Measurements from ENCODE around the gene TANGO6. TPM values are rescaled to one million over a fixed set of nuclear protein-coding genes. Genes with fewer than 3 reads are reported as not detected.
"Not testable (repeated sequence)": the region's sequence is repeated elsewhere in the genome, so short reads cannot be mapped to it uniquely, and the experiment has no call there.

TANGO6 gene
- total RNA-seq, 1 donor from 2014 or later = 12.8 TPM

DNA sequence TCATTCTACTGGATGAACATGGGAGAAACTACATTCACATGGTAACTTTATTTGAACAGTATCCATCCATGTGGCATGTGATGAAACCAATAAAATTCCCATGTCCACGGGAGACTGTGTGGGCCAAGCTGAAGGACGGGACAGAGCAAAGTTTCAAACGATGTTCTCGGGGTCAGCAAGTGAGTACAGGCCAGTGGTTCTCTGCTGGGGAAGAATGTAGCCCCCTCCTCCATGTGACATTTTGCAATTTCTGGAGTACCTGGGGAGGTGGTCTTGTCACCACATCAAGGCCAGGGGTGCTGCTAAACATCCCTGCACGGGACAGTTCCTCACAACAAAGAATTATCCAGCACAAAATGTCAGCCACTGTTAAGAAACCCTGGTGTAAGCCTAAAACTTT, 7.4 kb upstream of the TANGO6 start:
- Histone ChIP-seq H3K9ac (no peak overlapping the region), H3K27ac (no peak overlapping the region), H3K4me1 (no peaks in the 10 kb centered on the region), H3K4me2 (no peak overlapping the region), H3K4me3 (no peak overlapping the region), H3K79me2 (ENCODE audit: low read depth) (no peaks in the 10 kb centered on the region), H2AFZ (replicated peaks) (no peak overlapping the region), H3K36me3 (no peaks in the 10 kb centered on the region), H3F3A (ENCODE audit: low read depth) (no peaks in the 10 kb centered on the region), H3K9me3 (ENCODE audit: low read depth) (no peaks in the 10 kb centered on the region), H4K20me1 (ENCODE audit: low read depth) (no peaks in the 10 kb centered on the region), H3K27me3 (no peaks in the 10 kb centered on the region)
- no peaks in the 10 kb centered on the region for H3K4me1 Mint-ChIP-seq
- H3K36me3 Mint-ChIP-seq = no peaks in the 10 kb centered on the region
- DNase-seq (ENCODE audit: low spot score) = no peak
- no peak overlapping the region for H3K4me3 Mint-ChIP-seq
- H3K9me3 Mint-ChIP-seq = no peaks in the 10 kb centered on the region
- TF ChIP-seq CTCF (IDR thresholded peaks at IDR 0.05) (no peak), EZH2phosphoT487 (IDR thresholded peaks at IDR 0.05) (no peak), EZH2 (IDR thresholded peaks at IDR 0.05) (no peak)
- no peak overlapping the region for H3K27ac Mint-ChIP-seq
- no peaks in the 10 kb centered on the region for H3K27me3 Mint-ChIP-seq (ENCODE audit: insufficient read depth, low read depth)

DNA sequence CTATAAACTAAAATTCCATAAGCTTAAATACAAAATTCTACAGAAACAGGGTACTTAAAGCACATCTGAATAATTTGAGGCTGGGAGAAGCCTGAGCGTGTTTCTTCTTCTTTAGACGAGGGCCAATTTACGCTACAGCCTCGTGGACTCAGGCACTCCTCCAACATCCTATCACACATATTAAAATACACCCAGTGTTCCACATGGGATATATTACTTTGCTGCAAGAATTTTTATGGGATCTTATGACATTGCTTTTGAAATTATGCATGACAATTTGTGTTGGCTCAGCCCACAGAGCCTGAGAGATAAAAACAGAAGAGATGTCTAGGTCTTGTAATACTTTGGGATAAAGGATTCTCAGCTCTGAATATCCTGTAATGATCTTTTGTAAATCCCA, 3.5 kb upstream of the TANGO6 start:
- no peaks in the 10 kb centered on the region for H3K9me3 Mint-ChIP-seq
- no peaks in the 10 kb centered on the region for H3K4me1 ChIP-seq
- H3K4me3 ChIP-seq = no peak overlapping the region
- no peaks in the 10 kb centered on the region for H3K36me3 Mint-ChIP-seq
- H3K9ac ChIP-seq = no peak overlapping the region
- no peak overlapping the region for H3K27ac ChIP-seq
- peaks cover 11% of the 10 kb centered on the region for H3K4me1 Mint-ChIP-seq
- H3K9me3 ChIP-seq (ENCODE audit: low read depth) = no peaks in the 10 kb centered on the region
- no peak overlapping the region for H3K4me3 Mint-ChIP-seq
- no peak overlapping the region for H3K27ac Mint-ChIP-seq
- no peak overlapping the region for H2AFZ ChIP-seq (replicated peaks)
- H3K27me3 Mint-ChIP-seq (ENCODE audit: insufficient read depth, low read depth) = no peaks in the 10 kb centered on the region
- peaks cover 5% of the 10 kb centered on the region for H3K79me2 ChIP-seq (ENCODE audit: low read depth)
- no peaks in the 10 kb centered on the region for H4K20me1 ChIP-seq (ENCODE audit: low read depth)
- no peaks in the 10 kb centered on the region for H3F3A ChIP-seq (ENCODE audit: low read depth)
- DNase-seq (ENCODE audit: low spot score) = no peak
- H3K36me3 ChIP-seq = no peaks in the 10 kb centered on the region
- no peaks in the 10 kb centered on the region for H3K27me3 ChIP-seq
- H3K4me2 ChIP-seq = no peak overlapping the region
- TF ChIP-seq EZH2 (IDR thresholded peaks at IDR 0.05) = no peak
- TF ChIP-seq EZH2phosphoT487 (IDR thresholded peaks at IDR 0.05) = no peak
- TF ChIP-seq CTCF (IDR thresholded peaks at IDR 0.05) = no peak

DNA sequence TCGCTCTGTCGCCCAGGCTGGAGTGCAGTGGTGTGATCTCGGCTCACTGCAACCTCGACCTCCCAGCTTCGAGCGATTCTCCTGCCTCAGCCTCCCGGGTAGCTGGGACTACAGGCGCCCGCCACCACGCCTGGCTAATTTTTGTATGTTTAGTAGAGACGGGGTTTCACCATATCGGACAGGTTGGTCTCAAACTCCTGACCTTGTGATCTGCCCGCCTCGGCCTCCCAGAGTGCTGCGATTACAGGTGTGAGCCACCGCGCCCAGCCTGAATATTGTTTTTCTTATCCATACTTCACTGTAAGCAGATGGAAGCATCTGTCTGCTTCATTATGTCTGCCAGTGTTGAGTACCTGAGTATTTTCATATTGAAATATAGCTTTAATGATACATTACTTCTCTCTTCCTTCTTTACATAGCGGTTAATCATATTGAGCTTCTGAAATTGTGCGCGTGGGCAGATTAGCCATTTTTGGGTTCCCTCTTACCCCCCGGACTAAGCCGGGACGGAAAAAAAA, 308 bp upstream of the TANGO6 start:
- H3K27ac ChIP-seq; DNase-seq (ENCODE audit: low spot score): not testable (repeated sequence)

DNA sequence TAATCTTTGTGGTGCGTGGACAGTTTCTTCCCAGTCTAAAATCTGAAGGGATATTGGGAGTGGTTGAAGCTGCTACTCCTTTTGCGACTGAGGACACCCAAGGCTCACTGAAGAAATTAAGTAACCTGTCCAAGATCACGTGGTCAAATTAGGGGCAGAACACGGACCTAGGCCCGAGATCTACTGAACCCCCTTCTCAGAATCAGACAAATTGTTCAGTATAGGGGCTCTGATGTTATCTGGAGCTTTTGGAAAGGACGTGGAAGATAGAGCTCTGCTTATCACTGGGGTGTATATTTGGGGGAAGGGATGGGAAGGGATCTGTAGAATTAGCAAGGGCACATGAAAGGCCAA, 857 bp downstream of the TANGO6 start:
- peak overlapping the region; percentile 38 for H3K27ac Mint-ChIP-seq

More for the DNA sequence above, 308 bp upstream of the TANGO6 start:
- H3K4me1 ChIP-seq; H3K36me3 Mint-ChIP-seq; H3K9me3 Mint-ChIP-seq; H3K9me3 ChIP-seq (ENCODE audit: low read depth); H4K20me1 ChIP-seq (ENCODE audit: low read depth); H3K27me3 Mint-ChIP-seq (ENCODE audit: insufficient read depth, low read depth); H3F3A ChIP-seq (ENCODE audit: low read depth); H3K36me3 ChIP-seq; H3K9ac ChIP-seq; H3K27me3 ChIP-seq; H3K79me2 ChIP-seq (ENCODE audit: low read depth): not testable (repeated sequence)
- Mint-ChIP-seq H3K4me1 (peaks cover 15% of the 10 kb centered on the region), H3K27ac (peak overlapping the region; percentile 30), H3K4me3 (peak overlapping the region; percentile 85)
- peak overlapping the region; percentile 97 for H2AFZ ChIP-seq (replicated peaks)
- peak overlapping the region; percentile 83 for H3K4me2 ChIP-seq
- H3K4me3 ChIP-seq = peak overlapping the region; percentile 79

More for the DNA sequence above, 857 bp downstream of the TANGO6 start:
- H3K4me3 Mint-ChIP-seq = peak overlapping the region; percentile 85
- no peaks in the 10 kb centered on the region for H3K4me1 ChIP-seq
- H3K4me1 Mint-ChIP-seq = peaks cover 15% of the 10 kb centered on the region
- peaks cover 5% of the 10 kb centered on the region for H3K79me2 ChIP-seq (ENCODE audit: low read depth)
- no peaks in the 10 kb centered on the region for H4K20me1 ChIP-seq (ENCODE audit: low read depth)
- no peak overlapping the region for H3K9ac ChIP-seq
- peaks cover 8% of the 10 kb centered on the region for H3F3A ChIP-seq (ENCODE audit: low read depth)
- H3K36me3 Mint-ChIP-seq = no peaks in the 10 kb centered on the region
- no peaks in the 10 kb centered on the region for H3K9me3 Mint-ChIP-seq
- no peak for DNase-seq (ENCODE audit: low spot score)
- no peaks in the 10 kb centered on the region for H3K27me3 Mint-ChIP-seq (ENCODE audit: insufficient read depth, low read depth)
- H3K27me3 ChIP-seq = no peaks in the 10 kb centered on the region
- TF ChIP-seq CTCF (IDR thresholded peaks at IDR 0.05) = no peak
- TF ChIP-seq EZH2phosphoT487 (IDR thresholded peaks at IDR 0.05) = no peak
- TF ChIP-seq EZH2 (IDR thresholded peaks at IDR 0.05) = no peak
- peak overlapping the region; percentile 83 for H3K4me2 ChIP-seq
- H3K9me3 ChIP-seq (ENCODE audit: low read depth) = no peaks in the 10 kb centered on the region
- H3K4me3 ChIP-seq = peak overlapping the region; percentile 79
- H3K27ac ChIP-seq = no peak overlapping the region
- peak overlapping the region; percentile 97 for H2AFZ ChIP-seq (replicated peaks)
- H3K36me3 ChIP-seq = no peaks in the 10 kb centered on the region
